Kidney (tissue), 14 donors: Measurements from ENCODE around the gene ABTB2. TPM values are rescaled to one million over a fixed set of nuclear protein-coding genes. Genes with fewer than 3 reads are reported as not detected.
"Not testable (repeated sequence)": the region's sequence is repeated elsewhere in the genome, so short reads cannot be mapped to it uniquely, and the experiment has no call there.

Experiments used
- DNase-seq, 5 donors: peaks; one replicate each; pipeline ENCODE4 v3.0.0-alpha.2; 2013 to 2020
- FAIRE-seq: peaks from 2 replicates; lab custom pipeline; 2012; peaks lifted over from hg19 to GRCh38; lab: Jason Lieb, UNC
- H3K27ac ChIP-seq, 2 donors: one replicate each; pipeline ENCODE4 v1.7.0; 2013; ENCODE audit warnings: low read depth in 2 of 2, low read length in 2 of 2, inconsistent platforms in 1 of 2
- H3K27me3 ChIP-seq: one replicate; pipeline ENCODE4 v1.7.1; 2013; ENCODE audit warnings: low read length, inconsistent platforms; ENCODE audit not compliant: control insufficient read depth, insufficient read depth
- H3K36me3 ChIP-seq, 3 donors: one replicate each; pipeline versions ENCODE4 v1.7.0 to v1.7.1; 2013; ENCODE audit warnings: low read length in 3 of 3, control low read depth in 1 of 3, inconsistent platforms in 1 of 3; ENCODE audit not compliant: insufficient read depth in 3 of 3, control insufficient read depth in 2 of 3
- H3K4me1 ChIP-seq, 3 donors: one replicate each; pipeline versions ENCODE4 v1.7.0 to v1.7.1; 2013; ENCODE audit warnings: low read length in 3 of 3, inconsistent platforms in 1 of 3, low read depth in 1 of 3; ENCODE audit not compliant: control insufficient read depth in 2 of 3, insufficient read depth in 2 of 3
- H3K4me3 ChIP-seq, 3 donors: one replicate each; pipeline versions ENCODE4 v1.7.0 to v1.8.1; 2013; ENCODE audit warnings: low read length in 3 of 3, control low read depth in 1 of 3, inconsistent platforms in 1 of 3
- H3K9ac ChIP-seq, 3 donors: one replicate each; pipeline versions ENCODE4 v1.7.0 to v1.7.1; 2013; ENCODE audit warnings: low read length in 3 of 3, control low read depth in 1 of 3, inconsistent platforms in 1 of 3
- H3K9me3 ChIP-seq, 3 donors: one replicate each; pipeline versions ENCODE4 v1.7.0 to v1.7.1; 2013; ENCODE audit warnings: low read length in 3 of 3, control low read depth in 1 of 3, inconsistent platforms in 1 of 3; ENCODE audit not compliant: control insufficient read depth in 2 of 3, insufficient read depth in 1 of 3
- intact Hi-C: fragments of 100-400 bp; cut with DNase I; formaldehyde crosslinking; loops from one replicate; pipeline ENCODE4 v1.11.1; 2022
- polyA plus RNA-seq: library from polyadenylated mRNA; stranded (reverse); fragments of 350-450 nt; fragmentation: Illumina TruSeq; extraction: RNeasy Lipid Tissue Mini Kit (QIAGEN cat#74804); gene quantifications from one replicate; pipeline ENCODE4 v1.2.3, GENCODE V29; 2014; ENCODE audit warnings: low read depth, low replicate concordance; ENCODE audit not compliant: insufficient read depth
- total RNA-seq: library from RNA; stranded (reverse); fragmentation: NEBNext Ultra II Directional; extraction: Animal tissue kit (Norgen Biotek cat#: 25700); gene quantifications from one replicate; pipeline ENCODE4 v1.2.1, GENCODE V29; 2021
- TF ChIP-seq, protein P1 (sequence below): IDR thresholded peaks from 3 replicates; pipeline ENCODE4 v1.5.1; 2012; ENCODE audit warnings: mild to moderate bottlenecking, moderate library complexity, borderline replicate concordance; ENCODE audit not compliant: insufficient read depth; ENCODE audit errors: extremely low read depth
- donor health status: control.
- donor health status: control.
- donor health status: control.
- donor health status: control.
- donor health status: control.
- donor health status: DM: yes; HTN: yes; CAD: no.
- donor health status: Normal renal cell carcinoma (clear cell type).

ABTB2 gene
- total and polyA plus RNA-seq, 2 donors from 2014 or later: 7.6 to 22.1 TPM

DNA sequence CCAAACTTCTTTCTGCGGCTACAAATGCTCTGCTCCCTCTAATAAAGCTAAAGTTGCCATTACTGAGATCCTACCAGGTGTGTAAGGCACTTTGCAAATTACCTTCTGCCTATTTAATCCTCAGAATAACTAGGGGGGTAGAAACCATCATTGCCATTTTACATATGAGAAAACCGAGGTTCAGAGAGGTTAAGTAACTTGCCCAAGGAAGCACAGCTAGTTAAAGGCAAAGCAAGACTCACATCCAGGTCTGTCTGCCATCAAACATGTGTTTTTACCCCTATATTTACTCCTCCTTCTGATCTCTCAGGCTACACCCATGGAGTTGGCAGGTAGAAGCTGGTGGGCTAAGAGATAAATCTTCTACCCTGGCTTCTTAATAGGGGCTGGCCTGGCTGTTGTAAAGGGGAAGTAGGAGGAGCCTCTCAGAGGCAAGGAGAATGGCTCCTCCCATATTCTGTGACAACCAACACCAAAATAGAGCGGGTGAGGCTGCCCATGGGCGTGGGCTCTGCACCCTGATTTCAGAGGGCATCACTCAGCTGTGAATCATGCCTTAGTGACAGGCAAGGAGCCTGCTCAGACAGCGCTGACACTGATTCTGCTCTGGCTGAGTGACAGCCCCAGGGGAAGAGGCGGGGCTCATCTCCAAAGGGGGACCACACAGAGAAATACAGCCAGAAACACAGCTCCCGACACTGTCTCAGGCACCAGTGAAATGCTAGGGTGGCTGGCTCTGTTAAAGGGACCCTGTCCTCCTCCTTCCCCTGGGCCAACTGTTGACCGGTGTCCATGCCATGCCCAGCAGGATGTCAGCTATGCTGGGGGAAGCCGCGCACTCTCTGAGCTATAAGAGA is 106.8 kb downstream of the ABTB2 start:
- Histone ChIP-seq H3K4me3 (no peak overlapping the region), H3K4me1 (no peaks in the 10 kb centered on the region), H3K9me3 (no peaks in the 10 kb centered on the region), H3K9ac (no peak overlapping the region), H3K36me3 (no peaks in the 10 kb centered on the region), H3K27me3 (no peaks in the 10 kb centered on the region), H3K27ac (no peak overlapping the region)
- TF ChIP-seq, protein P1, sequence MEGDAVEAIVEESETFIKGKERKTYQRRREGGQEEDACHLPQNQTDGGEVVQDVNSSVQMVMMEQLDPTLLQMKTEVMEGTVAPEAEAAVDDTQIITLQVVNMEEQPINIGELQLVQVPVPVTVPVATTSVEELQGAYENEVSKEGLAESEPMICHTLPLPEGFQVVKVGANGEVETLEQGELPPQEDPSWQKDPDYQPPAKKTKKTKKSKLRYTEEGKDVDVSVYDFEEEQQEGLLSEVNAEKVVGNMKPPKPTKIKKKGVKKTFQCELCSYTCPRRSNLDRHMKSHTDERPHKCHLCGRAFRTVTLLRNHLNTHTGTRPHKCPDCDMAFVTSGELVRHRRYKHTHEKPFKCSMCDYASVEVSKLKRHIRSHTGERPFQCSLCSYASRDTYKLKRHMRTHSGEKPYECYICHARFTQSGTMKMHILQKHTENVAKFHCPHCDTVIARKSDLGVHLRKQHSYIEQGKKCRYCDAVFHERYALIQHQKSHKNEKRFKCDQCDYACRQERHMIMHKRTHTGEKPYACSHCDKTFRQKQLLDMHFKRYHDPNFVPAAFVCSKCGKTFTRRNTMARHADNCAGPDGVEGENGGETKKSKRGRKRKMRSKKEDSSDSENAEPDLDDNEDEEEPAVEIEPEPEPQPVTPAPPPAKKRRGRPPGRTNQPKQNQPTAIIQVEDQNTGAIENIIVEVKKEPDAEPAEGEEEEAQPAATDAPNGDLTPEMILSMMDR: no peak
- intact Hi-C loops: no loop called here
- DNase-seq (peak in 1 of 5 donors; percentile 39), FAIRE-seq (no peak)

DNA sequence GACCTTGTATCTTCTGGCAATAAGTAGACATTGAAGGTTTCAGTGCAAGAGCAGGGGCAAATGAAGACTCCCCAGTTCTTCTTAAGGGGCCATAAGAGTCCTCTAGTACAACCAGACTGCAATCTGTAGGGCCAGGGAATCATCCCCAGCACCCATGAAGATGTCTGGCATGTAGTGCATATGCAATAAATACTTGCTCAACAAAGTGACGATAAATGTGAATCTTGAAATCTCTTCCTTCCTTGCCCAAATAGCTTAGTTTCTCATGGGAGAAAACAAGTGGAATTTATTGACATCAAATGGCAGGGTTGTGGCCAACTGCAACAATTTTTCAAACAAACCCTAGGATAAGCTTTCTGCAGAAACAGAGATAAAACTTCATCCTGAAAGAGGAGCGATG is 107.6 kb downstream of the ABTB2 start:
- DNase-seq (no peak), FAIRE-seq (no peak)
- H3K36me3 ChIP-seq: no peaks in the 10 kb centered on the region
- TF ChIP-seq, protein P1: no peak
- no peak overlapping the region for H3K4me3 ChIP-seq
- H3K27me3 ChIP-seq: no peaks in the 10 kb centered on the region
- no peak overlapping the region for H3K27ac ChIP-seq
- no peaks in the 10 kb centered on the region for H3K9me3 ChIP-seq
- intact Hi-C loops: no loop called here
- no peaks in the 10 kb centered on the region for H3K4me1 ChIP-seq
- no peak overlapping the region for H3K9ac ChIP-seq

DNA sequence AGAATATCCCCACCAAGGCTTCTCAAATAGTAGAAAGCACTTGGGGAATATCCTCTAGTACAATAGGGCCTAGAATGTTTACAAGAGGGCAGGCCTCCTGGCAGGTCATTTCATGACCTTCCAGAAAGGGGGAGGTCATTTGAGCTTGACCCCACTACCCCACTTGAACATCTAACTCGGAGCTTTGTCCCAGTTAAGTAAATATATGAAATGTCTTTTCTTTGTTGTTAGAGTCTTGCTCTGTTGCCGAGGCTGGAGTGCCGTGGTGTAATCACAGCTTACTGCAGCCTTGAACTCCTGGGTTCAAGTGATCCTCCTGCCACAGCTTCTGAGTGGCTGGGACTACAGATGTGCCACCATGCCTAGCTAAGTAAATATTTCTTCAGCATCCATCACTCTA is 108.4 kb downstream of the ABTB2 start:
- Histone ChIP-seq H3K9me3 (no peaks in the 10 kb centered on the region), H3K27ac (no peak overlapping the region), H3K4me3 (no peak overlapping the region), H3K4me1 (peaks cover 0 to 3% (median 0%) of the 10 kb centered on the region in 3 donors), H3K27me3 (no peaks in the 10 kb centered on the region), H3K9ac (no peak overlapping the region), H3K36me3 (no peaks in the 10 kb centered on the region)
- intact Hi-C loops: no loop called here
- no peak for FAIRE-seq
- no peak for DNase-seq
- TF ChIP-seq, protein P1: no peak

DNA sequence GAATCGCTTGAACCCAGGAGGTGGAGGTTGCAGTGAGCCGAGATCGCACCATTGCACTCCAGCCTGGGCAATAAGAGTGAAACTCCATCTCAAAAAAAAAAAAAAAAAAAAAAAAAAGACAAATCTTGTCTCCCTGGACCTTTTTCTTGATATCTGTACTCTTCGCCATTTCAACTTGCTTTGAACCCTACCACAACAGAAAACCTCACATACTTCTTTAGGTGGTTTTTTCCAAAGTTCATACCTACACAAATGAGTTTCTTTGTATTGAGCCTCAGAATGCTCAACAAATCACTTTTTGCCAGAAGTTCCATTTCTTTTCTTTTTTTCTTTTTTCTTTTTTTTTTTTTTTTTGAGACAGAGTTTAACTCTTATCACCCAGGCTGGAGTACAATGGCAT is 111.3 kb downstream of the ABTB2 start:
- H3K9ac ChIP-seq, H3K36me3 ChIP-seq, H3K27me3 ChIP-seq, H3K9me3 ChIP-seq, FAIRE-seq, H3K4me3 ChIP-seq, intact Hi-C loops, H3K27ac ChIP-seq, DNase-seq: not testable (repeated sequence)
- H3K4me1 ChIP-seq: peaks cover 0 to 13% (median 8%) of the 10 kb centered on the region in 3 donors
